ELF-1 (cell line): ENCODE measurements around the gene CD81.

Source experiments
- DNase-seq: peaks from one replicate; pipeline ENCODE4 v3.0.0-alpha.2; 2016; ENCODE audit warnings: low read depth, low spot score

CD81 gene

GRCh38 chr11:2421226-2421994 lies 44.3 kb downstream of the CD81 start:
- no peak for DNase-seq

- no peak for DNase-seq
Observed at GRCh38 chr11:2421996-2422395, 44.9 kb downstream of the CD81 start.

- no peak for DNase-seq
Observed at GRCh38 chr11:2422461-2423156, 45.5 kb downstream of the CD81 start.

GRCh38 chr11:2423157-2424025 lies 46.3 kb downstream of the CD81 start:
- DNase-seq: no peak

- DNase-seq: no peak
Observed at GRCh38 chr11:2424811-2425495, 47.8 kb downstream of the CD81 start.

- DNase-seq: no peak
Observed at GRCh38 chr11:2425506-2425905, 48.4 kb downstream of the CD81 start.

- no peak for DNase-seq
Observed at GRCh38 chr11:2426221-2426620, 49.1 kb downstream of the CD81 start.

- DNase-seq: no peak
Observed at GRCh38 chr11:2426826-2427521, 49.9 kb downstream of the CD81 start.

GRCh38 chr11:2427721-2428321 lies 50.7 kb downstream of the CD81 start:
- no peak for DNase-seq

GRCh38 chr11:2428322-2428795 lies 51.2 kb downstream of the CD81 start:
- peak; percentile 78 for DNase-seq

- DNase-seq: no peak
Observed at GRCh38 chr11:2431395-2431794, 54.3 kb downstream of the CD81 start.

- no peak for DNase-seq
Observed at GRCh38 chr11:2432171-2432621, 55.1 kb downstream of the CD81 start.

GRCh38 chr11:2432628-2433071 lies 55.5 kb downstream of the CD81 start:
- no peak for DNase-seq

- no peak for DNase-seq
Observed at GRCh38 chr11:2433106-2433925, 56.2 kb downstream of the CD81 start.

- no peak for DNase-seq
Observed at GRCh38 chr11:2434008-2434407, 56.9 kb downstream of the CD81 start.

GRCh38 chr11:2434506-2435255 lies 57.6 kb downstream of the CD81 start:
- DNase-seq: no peak

GRCh38 chr11:2435288-2436012 lies 58.3 kb downstream of the CD81 start:
- DNase-seq: no peak

GRCh38 chr11:2436013-2436520 lies 59.0 kb downstream of the CD81 start:
- DNase-seq: no peak
